ENCODE results near the gene AAMP.
A peak's percentile ranks its signal among the peaks of the same experiment; 100 is the strongest.

The AAMP gene

GRCh38 chr2:218270721-218271486 is 967 bp upstream of the AAMP start:
- Histone ChIP-seq H3K36me3 (ENCODE audit: control insufficient read depth, insufficient read depth, low read length) (peaks cover 40% of the 10 kb centered on the region), H3K4me3 (ENCODE audit: low read depth, low read length) (peak overlapping the region; percentile 92), H3K9ac (ENCODE audit: low read depth, low read length) (peak overlapping the region; percentile 87), H3K9me3 (ENCODE audit: control insufficient read depth, insufficient read depth, low read length) (no peaks in the 10 kb centered on the region), H3K27me3 (ENCODE audit: control insufficient read depth, insufficient read depth, low read length) (no peaks in the 10 kb centered on the region), H3K4me1 (ENCODE audit: control insufficient read depth, insufficient read depth, low read length) (peaks cover 3% of the 10 kb centered on the region)

- peaks cover 3% of the 10 kb centered on the region for H3K4me1 ChIP-seq (ENCODE audit: control insufficient read depth, insufficient read depth, low read length)
- H3K36me3 ChIP-seq (ENCODE audit: control insufficient read depth, insufficient read depth, low read length): peaks cover 33% of the 10 kb centered on the region
- no peaks in the 10 kb centered on the region for H3K9me3 ChIP-seq (ENCODE audit: control insufficient read depth, insufficient read depth, low read length)
These were observed 2.7 kb downstream of the AAMP start for GRCh38 chr2:218267259-218267658.

GRCh38 chr2:218266316-218266979 is 3.5 kb downstream of the AAMP start:
- Histone ChIP-seq H3K9me3 (ENCODE audit: control insufficient read depth, insufficient read depth, low read length) (no peaks in the 10 kb centered on the region), H3K27me3 (ENCODE audit: control insufficient read depth, insufficient read depth, low read length) (no peaks in the 10 kb centered on the region), H3K4me3 (ENCODE audit: low read depth, low read length) (no peak overlapping the region), H3K9ac (ENCODE audit: low read depth, low read length) (no peak overlapping the region), H3K4me1 (ENCODE audit: control insufficient read depth, insufficient read depth, low read length) (peaks cover 4% of the 10 kb centered on the region), H3K36me3 (ENCODE audit: control insufficient read depth, insufficient read depth, low read length) (peaks cover 33% of the 10 kb centered on the region)

More at GRCh38 chr2:218267259-218267658, 2.7 kb downstream of the AAMP start:
- Histone ChIP-seq H3K4me3 (ENCODE audit: low read depth, low read length) (no peak overlapping the region), H3K9ac (ENCODE audit: low read depth, low read length) (no peak overlapping the region), H3K27me3 (ENCODE audit: control insufficient read depth, insufficient read depth, low read length) (no peaks in the 10 kb centered on the region)

- Histone ChIP-seq H3K36me3 (ENCODE audit: control insufficient read depth, insufficient read depth, low read length) (peaks cover 33% of the 10 kb centered on the region), H3K4me1 (ENCODE audit: control insufficient read depth, insufficient read depth, low read length) (peaks cover 10% of the 10 kb centered on the region), H3K4me3 (ENCODE audit: low read depth, low read length) (no peak overlapping the region), H3K9ac (ENCODE audit: low read depth, low read length) (no peak overlapping the region), H3K9me3 (ENCODE audit: control insufficient read depth, insufficient read depth, low read length) (no peaks in the 10 kb centered on the region), H3K27me3 (ENCODE audit: control insufficient read depth, insufficient read depth, low read length) (no peaks in the 10 kb centered on the region)
These were observed 4.3 kb downstream of the AAMP start for GRCh38 chr2:218265626-218266025.

- Histone ChIP-seq H3K9me3 (ENCODE audit: control insufficient read depth, insufficient read depth, low read length) (no peaks in the 10 kb centered on the region), H3K4me3 (ENCODE audit: low read depth, low read length) (no peak overlapping the region), H3K4me1 (ENCODE audit: control insufficient read depth, insufficient read depth, low read length) (peaks cover 14% of the 10 kb centered on the region), H3K27me3 (ENCODE audit: control insufficient read depth, insufficient read depth, low read length) (no peaks in the 10 kb centered on the region), H3K9ac (ENCODE audit: low read depth, low read length) (no peak overlapping the region), H3K36me3 (ENCODE audit: control insufficient read depth, insufficient read depth, low read length) (peaks cover 33% of the 10 kb centered on the region)
These were observed 5.0 kb downstream of the AAMP start for GRCh38 chr2:218264773-218265561.

- Histone ChIP-seq H3K27me3 (ENCODE audit: control insufficient read depth, insufficient read depth, low read length) (no peaks in the 10 kb centered on the region), H3K9me3 (ENCODE audit: control insufficient read depth, insufficient read depth, low read length) (no peaks in the 10 kb centered on the region), H3K9ac (ENCODE audit: low read depth, low read length) (no peak overlapping the region), H3K4me3 (ENCODE audit: low read depth, low read length) (no peak overlapping the region), H3K36me3 (ENCODE audit: control insufficient read depth, insufficient read depth, low read length) (peaks cover 33% of the 10 kb centered on the region), H3K4me1 (ENCODE audit: control insufficient read depth, insufficient read depth, low read length) (peaks cover 12% of the 10 kb centered on the region)
These were observed 5.9 kb downstream of the AAMP start for GRCh38 chr2:218263817-218264641.

GRCh38 chr2:218262631-218263586 is 7.0 kb downstream of the AAMP start:
- Histone ChIP-seq H3K9me3 (ENCODE audit: control insufficient read depth, insufficient read depth, low read length) (no peaks in the 10 kb centered on the region), H3K4me1 (ENCODE audit: control insufficient read depth, insufficient read depth, low read length) (peaks cover 11% of the 10 kb centered on the region), H3K36me3 (ENCODE audit: control insufficient read depth, insufficient read depth, low read length) (peaks cover 33% of the 10 kb centered on the region), H3K27me3 (ENCODE audit: control insufficient read depth, insufficient read depth, low read length) (no peaks in the 10 kb centered on the region), H3K9ac (ENCODE audit: low read depth, low read length) (no peak overlapping the region), H3K4me3 (ENCODE audit: low read depth, low read length) (no peak overlapping the region)

GRCh38 chr2:218262237-218262600 is 7.7 kb downstream of the AAMP start:
- Histone ChIP-seq H3K4me3 (ENCODE audit: low read depth, low read length) (no peak overlapping the region), H3K36me3 (ENCODE audit: control insufficient read depth, insufficient read depth, low read length) (peaks cover 28% of the 10 kb centered on the region), H3K9ac (ENCODE audit: low read depth, low read length) (no peak overlapping the region), H3K27me3 (ENCODE audit: control insufficient read depth, insufficient read depth, low read length) (no peaks in the 10 kb centered on the region), H3K4me1 (ENCODE audit: control insufficient read depth, insufficient read depth, low read length) (peaks cover 11% of the 10 kb centered on the region), H3K9me3 (ENCODE audit: control insufficient read depth, insufficient read depth, low read length) (no peaks in the 10 kb centered on the region)

GRCh38 chr2:218261423-218262236 is 8.3 kb downstream of the AAMP start:
- H3K9ac ChIP-seq (ENCODE audit: low read depth, low read length): no peak overlapping the region

More at GRCh38 chr2:218261423-218262236, 8.3 kb downstream of the AAMP start:
- Histone ChIP-seq H3K4me1 (ENCODE audit: control insufficient read depth, insufficient read depth, low read length) (peaks cover 11% of the 10 kb centered on the region), H3K9me3 (ENCODE audit: control insufficient read depth, insufficient read depth, low read length) (no peaks in the 10 kb centered on the region), H3K27me3 (ENCODE audit: control insufficient read depth, insufficient read depth, low read length) (no peaks in the 10 kb centered on the region), H3K36me3 (ENCODE audit: control insufficient read depth, insufficient read depth, low read length) (peaks cover 24% of the 10 kb centered on the region), H3K4me3 (ENCODE audit: low read depth, low read length) (no peak overlapping the region)

All from iPS-15b (cell line).